Loucy (cell line): ENCODE data around the gene CH25H.
"Not testable (repeated sequence)": the region's sequence is repeated elsewhere in the genome, so short reads cannot be mapped to it uniquely, and the experiment has no call there.

Experiments
- H2AFZ ChIP-seq: fragments of 200-600 bp; sonication (generic); 2 replicates; pipeline ENCODE4 v1.6.0; 2016; ENCODE audit warnings: antibody characterized with exemption, mild to moderate bottlenecking, low read length, moderate library complexity
- H3F3A ChIP-seq: fragments of 200-600 bp; 2 replicates; pipeline ENCODE4 v1.6.0; 2016; ENCODE audit warnings: antibody characterized with exemption, low read depth, mild to moderate bottlenecking
- H3K27me3 ChIP-seq: fragments of 200-600 bp; sonication (generic); 2 replicates; pipeline ENCODE4 v1.6.1; 2014; ENCODE audit warnings: low read length, mild to moderate bottlenecking; ENCODE audit not compliant: insufficient read depth, poor library complexity, severe bottlenecking
- H3K36me3 ChIP-seq: fragments of 200-600 bp; sonication (generic); 2 replicates; pipeline ENCODE4 v1.6.1; 2016; ENCODE audit warnings: low read length; ENCODE audit not compliant: insufficient read depth
- H3K4me1 ChIP-seq: fragments of 200-600 bp; sonication (generic); 2 replicates; pipeline ENCODE4 v1.5.1; 2014; ENCODE audit warnings: low read length, mild to moderate bottlenecking; ENCODE audit not compliant: insufficient read depth, poor library complexity, severe bottlenecking
- H3K4me2 ChIP-seq: fragments of 200-600 bp; sonication (generic); 2 replicates; pipeline ENCODE4 v1.6.0; 2014; ENCODE audit warnings: antibody characterized with exemption, low read length, low read depth, mild to moderate bottlenecking; ENCODE audit not compliant: poor library complexity, severe bottlenecking
- H3K4me3 ChIP-seq: fragments of 200-600 bp; sonication (generic); 2 replicates; pipeline ENCODE4 v1.5.1; 2014; ENCODE audit warnings: low read length, mild to moderate bottlenecking, mixed read lengths; ENCODE audit not compliant: poor library complexity, severe bottlenecking
- H3K79me2 ChIP-seq: fragments of 200-600 bp; sonication (generic); 2 replicates; pipeline ENCODE4 v1.6.1; 2014; ENCODE audit warnings: low read length; ENCODE audit not compliant: insufficient read depth
- H3K9ac ChIP-seq: fragments of 200-600 bp; sonication (generic); 2 replicates; pipeline ENCODE4 v1.6.0; 2014; ENCODE audit warnings: mild to moderate bottlenecking, low read depth, low read length, moderate library complexity; ENCODE audit not compliant: poor library complexity, severe bottlenecking
- H3K9me2 ChIP-seq: fragments of 200-600 bp; sonication (generic); replicated peaks from 2 replicates; pipeline ENCODE4 v1.6.1; 2016; ENCODE audit warnings: low read depth, low read length, mixed read lengths
- H3K9me3 ChIP-seq: fragments of 200-600 bp; sonication (generic); 2 replicates; pipeline ENCODE4 v1.6.1; 2014; ENCODE audit warnings: mild to moderate bottlenecking, antibody characterized with exemption, low read length, low read depth; ENCODE audit not compliant: insufficient read depth
- H4K20me1 ChIP-seq: fragments of 200-600 bp; sonication (generic); 2 replicates; pipeline ENCODE4 v1.6.0; 2014; ENCODE audit warnings: antibody characterized with exemption, low read length, mild to moderate bottlenecking; ENCODE audit not compliant: insufficient read depth, poor library complexity, severe bottlenecking
- CTCF ChIP-seq: fragments of 200-600 bp; sonication (generic); conservative IDR thresholded peaks from 2 replicates; pipeline ENCODE4 v1.5.1; 2014; ENCODE audit warnings: mild to moderate bottlenecking, antibody characterized with exemption, low read length
- EZH2phosphoT487 ChIP-seq: fragments of 200-600 bp; IDR thresholded peaks from 2 replicates; pipeline ENCODE4 v1.6.1; 2018; ENCODE audit warnings: antibody characterized with exemption, mild to moderate bottlenecking, moderate library complexity, borderline replicate concordance

The CH25H gene

DNA sequence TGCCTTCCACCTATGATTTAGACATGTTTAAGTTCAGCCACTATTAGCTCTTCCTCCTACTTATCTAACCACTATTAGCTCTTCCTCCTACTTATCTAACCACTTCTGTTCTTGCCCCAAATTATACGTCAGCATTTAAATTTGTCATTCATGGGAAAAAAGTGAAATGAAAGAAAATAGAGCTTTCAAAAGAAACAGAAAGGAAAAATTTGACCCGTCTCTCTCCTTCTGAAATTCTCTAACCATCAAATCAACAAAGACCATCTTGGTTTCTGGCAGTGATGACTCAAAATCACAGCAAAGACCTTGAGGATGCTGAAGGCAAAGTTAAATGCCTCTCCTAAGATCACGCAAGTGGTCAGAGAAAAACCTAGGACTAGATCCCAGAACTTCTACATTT is 41.9 kb upstream of the CH25H start:
- peaks cover 12% of the 10 kb centered on the region; the same call in 1 of the 2 replicates for H3K79me2 ChIP-seq
- no peaks in the 10 kb centered on the region for H3K9me2 ChIP-seq
- no peak overlapping the region for H2AFZ ChIP-seq
- H4K20me1 ChIP-seq: no peaks in the 10 kb centered on the region
- H3F3A ChIP-seq: no peaks in the 10 kb centered on the region
- peaks cover 23% of the 10 kb centered on the region for H3K4me1 ChIP-seq
- H3K9me3 ChIP-seq: no peaks in the 10 kb centered on the region; the same call in 1 of the 2 replicates
- no peak overlapping the region for H3K9ac ChIP-seq
- no peaks in the 10 kb centered on the region for H3K36me3 ChIP-seq
- H3K4me3 ChIP-seq: no peak overlapping the region
- H3K4me2 ChIP-seq: peak overlapping the region; percentile 22
- no peak for TF ChIP-seq CTCF
- no peak for TF ChIP-seq EZH2phosphoT487
- H3K27me3 ChIP-seq: no peaks in the 10 kb centered on the region

GRCh38 chr10:89247623-89248022 is 40.5 kb upstream of the CH25H start:
- peaks cover 28% of the 10 kb centered on the region for H3K4me1 ChIP-seq
- H3K9me2 ChIP-seq, H3F3A ChIP-seq, H3K9me3 ChIP-seq, H3K36me3 ChIP-seq, H3K4me2 ChIP-seq, H3K27me3 ChIP-seq, H4K20me1 ChIP-seq, H3K4me3 ChIP-seq, H2AFZ ChIP-seq, H3K9ac ChIP-seq: not testable (repeated sequence)
- H3K79me2 ChIP-seq: peaks cover 12% of the 10 kb centered on the region; the same call in 1 of the 2 replicates

DNA sequence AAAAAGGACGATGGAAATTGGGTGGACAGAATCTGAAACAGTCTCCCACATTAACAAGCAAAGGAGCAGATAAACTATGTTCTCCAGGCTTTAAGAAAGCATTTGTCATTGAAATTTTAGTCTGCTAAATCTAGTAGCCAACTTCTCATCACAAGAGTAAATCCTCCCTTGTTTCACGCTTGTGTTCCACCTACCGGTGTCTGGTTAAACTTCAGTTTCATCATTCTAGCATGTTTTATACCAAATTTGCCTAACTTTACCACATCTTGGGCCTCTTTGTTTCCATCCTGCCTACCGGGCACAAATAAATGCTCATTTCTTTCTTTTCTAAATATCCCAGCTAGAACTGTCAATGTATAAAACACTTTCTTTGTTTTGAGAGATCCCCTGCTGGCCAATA is 38.7 kb upstream of the CH25H start:
- Histone ChIP-seq H3K4me3 (no peak overlapping the region), H3K9me3 (no peaks in the 10 kb centered on the region)

More for the DNA sequence above, 38.7 kb upstream of the CH25H start:
- no peaks in the 10 kb centered on the region for H3F3A ChIP-seq
- H2AFZ ChIP-seq: no peak overlapping the region
- H3K9me2 ChIP-seq: no peaks in the 10 kb centered on the region
- H3K36me3 ChIP-seq: no peaks in the 10 kb centered on the region
- no peaks in the 10 kb centered on the region for H4K20me1 ChIP-seq
- TF ChIP-seq CTCF: no peak; the same call in 1 of the 2 replicates
- TF ChIP-seq EZH2phosphoT487: no peak
- peaks cover 38% of the 10 kb centered on the region for H3K4me1 ChIP-seq
- H3K9ac ChIP-seq: no peak overlapping the region
- H3K4me2 ChIP-seq: no peak overlapping the region
- no peaks in the 10 kb centered on the region for H3K27me3 ChIP-seq
- peaks cover 6% of the 10 kb centered on the region; the same call in 1 of the 2 replicates for H3K79me2 ChIP-seq
